C4-2B (cell line): Measurements from ENCODE around the gene TRAF5.

Experiments
- ZFX ChIP-seq: fragments of 450-650 bp; IDR thresholded peaks from 2 replicates; pipeline ENCODE4 v1.6.1; 2017
- TF ChIP-seq, protein P1 (sequence below): fragments of 450-650 bp; conservative IDR thresholded peaks from 2 replicates; pipeline ENCODE4 v1.5.1; 2017; ENCODE audit warnings: mild to moderate bottlenecking

DNA sequence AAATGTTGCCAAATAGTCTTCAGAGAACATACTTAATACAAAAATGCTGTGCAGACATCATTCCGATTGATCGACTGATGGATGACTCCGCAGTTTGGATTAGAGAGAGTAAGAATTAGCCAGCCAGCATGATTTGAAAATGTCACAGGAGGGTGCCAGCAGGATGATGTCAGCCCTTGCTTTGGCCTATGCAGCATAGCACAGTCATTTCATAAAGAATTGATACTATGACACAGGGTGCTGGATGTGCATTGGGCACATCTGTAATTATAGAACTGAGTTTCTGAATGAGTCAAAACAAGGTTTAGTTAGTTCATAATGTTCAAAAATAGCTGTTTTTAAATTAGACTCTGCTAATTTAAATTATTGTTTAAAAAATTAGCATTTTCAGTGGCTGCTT is 21.6 kb upstream of the TRAF5 start:
- TF ChIP-seq, protein P1, sequence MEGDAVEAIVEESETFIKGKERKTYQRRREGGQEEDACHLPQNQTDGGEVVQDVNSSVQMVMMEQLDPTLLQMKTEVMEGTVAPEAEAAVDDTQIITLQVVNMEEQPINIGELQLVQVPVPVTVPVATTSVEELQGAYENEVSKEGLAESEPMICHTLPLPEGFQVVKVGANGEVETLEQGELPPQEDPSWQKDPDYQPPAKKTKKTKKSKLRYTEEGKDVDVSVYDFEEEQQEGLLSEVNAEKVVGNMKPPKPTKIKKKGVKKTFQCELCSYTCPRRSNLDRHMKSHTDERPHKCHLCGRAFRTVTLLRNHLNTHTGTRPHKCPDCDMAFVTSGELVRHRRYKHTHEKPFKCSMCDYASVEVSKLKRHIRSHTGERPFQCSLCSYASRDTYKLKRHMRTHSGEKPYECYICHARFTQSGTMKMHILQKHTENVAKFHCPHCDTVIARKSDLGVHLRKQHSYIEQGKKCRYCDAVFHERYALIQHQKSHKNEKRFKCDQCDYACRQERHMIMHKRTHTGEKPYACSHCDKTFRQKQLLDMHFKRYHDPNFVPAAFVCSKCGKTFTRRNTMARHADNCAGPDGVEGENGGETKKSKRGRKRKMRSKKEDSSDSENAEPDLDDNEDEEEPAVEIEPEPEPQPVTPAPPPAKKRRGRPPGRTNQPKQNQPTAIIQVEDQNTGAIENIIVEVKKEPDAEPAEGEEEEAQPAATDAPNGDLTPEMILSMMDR: no peak
- no peak for TF ChIP-seq ZFX
